ENCODE data around the gene CFD. TPM values are rescaled to one million over a fixed set of nuclear protein-coding genes. Genes with fewer than 3 reads are reported as not detected.
"Not testable (repeated sequence)": the region's sequence is repeated elsewhere in the genome, so short reads cannot be mapped to it uniquely, and the experiment has no call there.

The CFD gene
- total RNA-seq, 1 experiment from 2014 or later = 1.9 TPM

DNA sequence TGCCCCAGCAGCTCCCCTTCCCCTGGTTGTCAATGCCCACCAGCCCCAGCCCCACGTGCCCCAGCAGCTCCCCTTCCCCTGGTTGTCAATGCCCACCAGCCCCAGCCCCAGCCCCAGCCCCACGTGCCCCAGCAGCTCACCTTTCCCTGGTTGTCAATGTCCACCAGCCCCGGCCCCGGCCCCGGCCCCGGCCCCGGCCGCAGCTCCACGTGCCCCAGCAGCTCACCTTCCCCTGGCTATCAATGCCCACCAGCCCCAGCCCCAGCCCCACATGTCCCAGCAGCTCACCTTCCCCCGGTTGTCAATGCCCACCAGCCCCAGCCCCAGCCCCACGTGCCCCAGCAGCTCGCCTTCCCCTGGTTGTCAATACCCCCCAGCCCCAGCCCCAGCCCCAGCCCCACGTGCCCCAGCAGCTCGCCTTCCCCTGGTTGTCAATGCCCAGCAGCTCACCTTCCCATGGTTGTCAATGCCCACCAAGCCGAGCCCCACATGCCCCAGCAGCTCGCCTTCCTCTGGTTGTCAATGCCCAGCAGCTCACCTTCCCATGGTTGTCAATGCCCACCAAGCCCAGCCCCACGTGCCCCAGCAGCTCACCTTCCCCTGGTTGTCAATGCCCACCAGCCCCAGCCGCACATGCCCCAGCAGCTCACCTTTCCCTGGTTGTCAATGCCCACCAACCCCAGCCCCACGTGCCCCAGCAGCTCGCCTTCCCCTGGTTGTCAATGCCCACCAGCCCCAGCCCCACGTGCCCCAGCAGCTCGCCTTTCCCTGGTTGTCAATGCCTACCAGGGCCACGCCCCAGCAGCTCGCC, 19.5 kb downstream of the CFD start:
- not testable (repeated sequence) for H3T11ph ChIP-seq (ENCODE audit: low read length); H3K79me2 ChIP-seq (ENCODE audit: insufficient read depth, low read length); H3K23ac ChIP-seq (ENCODE audit: insufficient read length, low read depth, low read length); H3K4me2 ChIP-seq (ENCODE audit: insufficient read depth, insufficient read length, low read length); H3K4me1 Mint-ChIP-seq; H3K27me3 ChIP-seq (ENCODE audit: insufficient read depth, low read length); H3K27ac ChIP-seq (ENCODE audit: insufficient read length, low read depth, low read length); H3K4me1 ChIP-seq (ENCODE audit: insufficient read depth, low read length); H2BK15ac ChIP-seq (ENCODE audit: low read depth, low read length); H3K14ac ChIP-seq (ENCODE audit: insufficient read depth, low read length); H2BK5ac ChIP-seq (ENCODE audit: insufficient read length, low read length); H2AFZ ChIP-seq (ENCODE audit: low read length); H2BK20ac ChIP-seq (ENCODE audit: low read depth, low read length, poor library complexity, severe bottlenecking); H2BK120ac ChIP-seq (ENCODE audit: low read depth, low read length, poor library complexity, severe bottlenecking); H4K5ac ChIP-seq (ENCODE audit: insufficient read length, low read depth, low read length); H4K91ac ChIP-seq (ENCODE audit: insufficient read length, low read depth, low read length); H3K9me3 Mint-ChIP-seq; H2BK12ac ChIP-seq (ENCODE audit: insufficient read length, low read depth, low read length); H2AK5ac ChIP-seq (ENCODE audit: insufficient read length, low read length); H4K8ac ChIP-seq (replicated peaks; ENCODE audit: insufficient read length, low read depth, low read length); H3K4ac ChIP-seq (ENCODE audit: low read depth, low read length); H3K27ac Mint-ChIP-seq; H3K79me1 ChIP-seq (ENCODE audit: insufficient read depth, low read depth, low read length, poor library complexity, severe bottlenecking); H3K18ac ChIP-seq (ENCODE audit: insufficient read length, low read depth, low read length); H3K9me3 ChIP-seq (ENCODE audit: control insufficient read depth, low read depth, low read length); H3K56ac ChIP-seq (ENCODE audit: insufficient read length, low read depth, low read length); H3K23me2 ChIP-seq (ENCODE audit: insufficient read length, low read depth, low read length, poor library complexity, severe bottlenecking); DNase-seq; H4K20me1 ChIP-seq (ENCODE audit: control insufficient read depth, insufficient read depth, insufficient read length); H3K9ac ChIP-seq (ENCODE audit: extremely low read depth, insufficient read length, low read length); H3K27me3 Mint-ChIP-seq (ENCODE audit: low read depth)
- peaks cover 32 to 59% (median 45%) of the 10 kb centered on the region in 3 experiments for H3K36me3 Mint-ChIP-seq (ENCODE audit: insufficient read depth in 1 of 3, low read depth in 3 of 3)
- WGBS (ENCODE audit: extremely low coverage, insufficient read length, low lambda C conversion rate) = no CpG with 5 or more reads among the region's 24 CpGs
- H3K4me3 Mint-ChIP-seq = peak overlapping the region in 1 of 2 experiments; percentile 10; a peak in 1 of 5 replicates

Data from H9 (cell line).